Esophagus muscularis mucosa (tissue), 4 donors: ENCODE results near the gene CNDP1. TPM values are rescaled to one million over a fixed set of nuclear protein-coding genes. Genes with fewer than 3 reads are reported as not detected.

ENCODE experiments used
- DNase-seq: peaks from one replicate; pipeline ENCODE4 v3.0.0-alpha.2; 2017; ENCODE audit errors: extremely low spot score
- H3K27ac ChIP-seq, 4 donors: fragments of 200-600 bp; sonication (generic); replicated peaks in 1 of 4; 1 replicate in 3 of 4; 2 replicates in 1 of 4; pipeline ENCODE4 v1.5.1; 2016 to 2019; ENCODE audit warnings: mild to moderate bottlenecking in 1 of 4
- H3K27me3 ChIP-seq, 4 donors: fragments of 200-600 bp; sonication (generic); one replicate each; pipeline versions ENCODE4 v1.5.1 to v1.6.0; 2016 to 2019
- H3K36me3 ChIP-seq, 4 donors: fragments of 200-600 bp; sonication (generic); one replicate each; pipeline ENCODE4 v1.5.1; 2016 to 2019
- H3K4me1 ChIP-seq, 4 donors: fragments of 200-600 bp; sonication (generic); one replicate each; pipeline ENCODE4 v1.5.1; 2016 to 2019
- H3K4me3 ChIP-seq, 4 donors: fragments of 200-600 bp; sonication (generic); 1 replicate in 2 of 4; 2 replicates in 2 of 4; pipeline ENCODE4 v1.5.1; 2016 to 2019; ENCODE audit warnings: mild to moderate bottlenecking in 4 of 4, moderate library complexity in 1 of 4
- H3K9me3 ChIP-seq, 4 donors: fragments of 200-600 bp; sonication (generic); 1 replicate in 3 of 4; 2 replicates in 1 of 4; pipeline ENCODE4 v1.5.1; 2016 to 2019
- CTCF ChIP-seq, 3 experiments: fragments of 200-600 bp in 2 of 3; fragments of 450-650 bp in 1 of 3; sonication (generic) in 2 of 3; IDR thresholded peaks; one replicate each; pipeline ENCODE4 v1.5.1; 2017 to 2019; ENCODE audit warnings: antibody characterized with exemption in 3 of 3, mild to moderate bottlenecking in 2 of 3, moderate library complexity in 1 of 3
- EP300 ChIP-seq: sonication (generic); formaldehyde crosslinking; IDR thresholded peaks from one replicate; pipeline ENCODE4 v1.6.1; 2017; ENCODE audit warnings: antibody characterized with exemption
- POLR2A ChIP-seq: fragments of 450-650 bp; IDR thresholded peaks from one replicate; pipeline ENCODE4 v1.6.1; 2017; ENCODE audit warnings: antibody characterized with exemption, moderate library complexity, mild to moderate bottlenecking, low read depth
- POLR2AphosphoS5 ChIP-seq, 2 donors: sonication (generic); formaldehyde crosslinking; IDR thresholded peaks; one replicate each; pipeline ENCODE4 v1.6.1; 2017; ENCODE audit warnings: antibody characterized with exemption in 2 of 2
- WGBS: methylation state at CpG from one replicate; pipeline ENCODE4 v1.1.5; 2018; 5-methylcytosine and 5-hydroxymethylcytosine counted together
- intact Hi-C: fragments of 100-400 bp; cut with DNase I; formaldehyde crosslinking; loops from one replicate; pipeline ENCODE4 v1.15.1; 2023
- total RNA-seq, 4 donors: library from RNA; depleted of rRNA; stranded (reverse); fragments of >200 nt; gene quantifications; one replicate each; pipeline versions ENCODE4 v1.1.0 to v1.2.1, GENCODE V29; 2016

The CNDP1 gene
- total RNA-seq, 4 donors from 2014 or later: not detected

GRCh38 chr18:74590671-74591070, 56.4 kb downstream of the CNDP1 start:
- H3K4me1 ChIP-seq: peaks cover 4 to 11% (median 11%) of the 10 kb centered on the region in 4 donors
- no peak for TF ChIP-seq POLR2AphosphoS5 (IDR thresholded peaks at IDR 0.05)
- TF ChIP-seq CTCF (IDR thresholded peaks at IDR 0.05): no peak
- no peak for TF ChIP-seq EP300
- H3K36me3 ChIP-seq: peaks cover 0 to 11% (median 6%) of the 10 kb centered on the region in 4 donors
- H3K27ac ChIP-seq: no peak overlapping the region
- WGBS: 86% methylated on average over 1 of the region's 1 CpG
- H3K27me3 ChIP-seq: peaks cover 0 to 3% (median 0%) of the 10 kb centered on the region in 4 donors
- intact Hi-C loops: loop anchor here (5.0 kb wide), 1 partner anchor 93 kb away; the partner anchor contains the start of gene CNDP2
- H3K9me3 ChIP-seq: no peaks in the 10 kb centered on the region
- H3K4me3 ChIP-seq: no peak overlapping the region
- no peak for DNase-seq

- Histone ChIP-seq H3K27me3 (no peaks in the 10 kb centered on the region), H3K9me3 (no peaks in the 10 kb centered on the region), H3K4me3 (no peak overlapping the region), H3K27ac (no peak overlapping the region), H3K36me3 (peaks cover 0 to 11% (median 6%) of the 10 kb centered on the region in 4 donors), H3K4me1 (peaks cover 24 to 42% (median 33%) of the 10 kb centered on the region in 4 donors)
- intact Hi-C loops: no loop called here
- TF ChIP-seq EP300 (no peak), POLR2A (no peak), CTCF (IDR thresholded peaks at IDR 0.05) (no peak), POLR2AphosphoS5 (IDR thresholded peaks at IDR 0.05) (no peak)
- no peak for DNase-seq
Measured at GRCh38 chr18:74595431-74595830, 61.1 kb downstream of the CNDP1 start.

GRCh38 chr18:74597034-74597661, 62.8 kb downstream of the CNDP1 start:
- DNase-seq: peak; percentile 93
- Histone ChIP-seq H3K4me1 (peaks cover 24 to 48% (median 33%) of the 10 kb centered on the region in 4 donors), H3K9me3 (no peaks in the 10 kb centered on the region), H3K4me3 (peak overlapping the region; percentile 86 to 98 (median 92)), H3K27ac (peak overlapping the region; percentile 97 to 99 (median 98)), H3K27me3 (no peaks in the 10 kb centered on the region), H3K36me3 (peaks cover 0 to 11% (median 6%) of the 10 kb centered on the region in 4 donors)
- intact Hi-C loops: no loop called here
- WGBS: under 1% methylated on average over 40 of the region's 41 CpGs
- TF ChIP-seq EP300 (no peak), POLR2AphosphoS5 (IDR thresholded peaks at IDR 0.05) (peak in 1 of 2 donors; percentile 44), CTCF (IDR thresholded peaks at IDR 0.05) (peak in 1 of 3 experiments; percentile 7), POLR2A (no peak)

GRCh38 chr18:74597662-74598349, 63.5 kb downstream of the CNDP1 start, which contains the start of gene ZNF407:
Gene ZNF407, plus strand, starts transcription at chr18:74597870. Its CDS starts 33,150 bp downstream, at chr18:74631020.
- no peaks in the 10 kb centered on the region for H3K9me3 ChIP-seq
- TF ChIP-seq EP300: no peak
- peak; percentile 52 to 89 for TF ChIP-seq POLR2AphosphoS5 (IDR thresholded peaks at IDR 0.05)
- TF ChIP-seq CTCF (IDR thresholded peaks at IDR 0.05): no peak
- H3K27ac ChIP-seq: peak within 1 kb of the TSS; percentile 97 to 99 (median 98)
- intact Hi-C loops: no loop called here
- no peaks in the 10 kb centered on the region for H3K27me3 ChIP-seq
- H3K4me3 ChIP-seq: peak within 1 kb of the TSS; percentile 86 to 98 (median 92)
- H3K4me1 ChIP-seq: peaks cover 24 to 48% (median 33%) of the 10 kb centered on the region in 4 donors
- peak; percentile 99 for DNase-seq
- under 1% methylated on average over 38 of the region's 64 CpGs for WGBS
- peaks cover 0 to 9% (median 5%) of the 10 kb centered on the region in 4 donors for H3K36me3 ChIP-seq
